ENCODE data around the gene TRIM67.
"Not testable (repeated sequence)": the region's sequence is repeated elsewhere in the genome, so short reads cannot be mapped to it uniquely, and the experiment has no call there.

The TRIM67 gene

DNA sequence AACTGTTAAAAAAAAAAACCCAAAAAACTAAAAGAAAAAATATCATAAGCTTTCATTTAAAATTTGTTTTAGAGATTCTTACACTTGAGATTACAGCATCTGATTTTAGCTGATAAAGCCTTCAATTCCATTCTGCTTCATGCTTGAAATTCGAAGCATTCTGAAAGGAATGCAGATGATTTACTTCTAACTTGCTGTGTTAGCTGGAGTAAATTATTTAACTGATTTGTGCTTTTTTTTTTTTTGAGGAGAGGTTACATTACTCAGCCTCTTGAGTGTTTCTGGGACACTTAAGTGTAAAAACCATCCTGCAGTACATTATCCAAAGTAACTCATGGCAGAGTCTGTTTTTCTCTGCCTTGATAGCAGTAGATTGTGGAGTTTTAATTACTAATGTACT is 4.5 kb upstream of the TRIM67 start:
- TF ChIP-seq, protein P1, sequence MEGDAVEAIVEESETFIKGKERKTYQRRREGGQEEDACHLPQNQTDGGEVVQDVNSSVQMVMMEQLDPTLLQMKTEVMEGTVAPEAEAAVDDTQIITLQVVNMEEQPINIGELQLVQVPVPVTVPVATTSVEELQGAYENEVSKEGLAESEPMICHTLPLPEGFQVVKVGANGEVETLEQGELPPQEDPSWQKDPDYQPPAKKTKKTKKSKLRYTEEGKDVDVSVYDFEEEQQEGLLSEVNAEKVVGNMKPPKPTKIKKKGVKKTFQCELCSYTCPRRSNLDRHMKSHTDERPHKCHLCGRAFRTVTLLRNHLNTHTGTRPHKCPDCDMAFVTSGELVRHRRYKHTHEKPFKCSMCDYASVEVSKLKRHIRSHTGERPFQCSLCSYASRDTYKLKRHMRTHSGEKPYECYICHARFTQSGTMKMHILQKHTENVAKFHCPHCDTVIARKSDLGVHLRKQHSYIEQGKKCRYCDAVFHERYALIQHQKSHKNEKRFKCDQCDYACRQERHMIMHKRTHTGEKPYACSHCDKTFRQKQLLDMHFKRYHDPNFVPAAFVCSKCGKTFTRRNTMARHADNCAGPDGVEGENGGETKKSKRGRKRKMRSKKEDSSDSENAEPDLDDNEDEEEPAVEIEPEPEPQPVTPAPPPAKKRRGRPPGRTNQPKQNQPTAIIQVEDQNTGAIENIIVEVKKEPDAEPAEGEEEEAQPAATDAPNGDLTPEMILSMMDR (IDR thresholded peaks at IDR 0.05; ENCODE audit: low read length, missing control alignments), result no peak
- no peak for DNase-seq (ENCODE audit: low read depth)
- H3K4me3 ChIP-seq (replicated peaks; ENCODE audit: low read depth, low read length), result no peak overlapping the region

DNA sequence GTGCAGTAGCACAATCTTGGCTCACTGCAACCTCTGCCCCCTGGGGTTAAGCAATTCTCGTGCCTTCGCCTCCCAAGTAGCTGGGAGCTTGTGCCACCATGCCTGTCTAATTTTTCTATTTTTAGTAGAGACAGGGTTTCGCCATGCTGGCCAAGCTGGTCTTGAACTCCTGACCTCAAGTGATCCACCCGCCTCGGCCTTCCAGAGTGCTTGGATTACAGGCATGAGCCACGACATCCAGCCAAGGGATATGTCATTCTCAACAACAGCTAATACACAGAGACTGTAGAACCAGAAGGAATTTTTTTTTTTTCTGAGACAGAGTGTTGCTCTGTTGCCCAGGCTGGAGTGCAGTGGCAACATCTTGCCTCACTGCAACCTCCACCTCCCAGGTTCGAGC is 3.7 kb upstream of the TRIM67 start:
- not testable (repeated sequence) for DNase-seq (ENCODE audit: low read depth); H3K4me3 ChIP-seq (replicated peaks; ENCODE audit: low read depth, low read length)

DNA sequence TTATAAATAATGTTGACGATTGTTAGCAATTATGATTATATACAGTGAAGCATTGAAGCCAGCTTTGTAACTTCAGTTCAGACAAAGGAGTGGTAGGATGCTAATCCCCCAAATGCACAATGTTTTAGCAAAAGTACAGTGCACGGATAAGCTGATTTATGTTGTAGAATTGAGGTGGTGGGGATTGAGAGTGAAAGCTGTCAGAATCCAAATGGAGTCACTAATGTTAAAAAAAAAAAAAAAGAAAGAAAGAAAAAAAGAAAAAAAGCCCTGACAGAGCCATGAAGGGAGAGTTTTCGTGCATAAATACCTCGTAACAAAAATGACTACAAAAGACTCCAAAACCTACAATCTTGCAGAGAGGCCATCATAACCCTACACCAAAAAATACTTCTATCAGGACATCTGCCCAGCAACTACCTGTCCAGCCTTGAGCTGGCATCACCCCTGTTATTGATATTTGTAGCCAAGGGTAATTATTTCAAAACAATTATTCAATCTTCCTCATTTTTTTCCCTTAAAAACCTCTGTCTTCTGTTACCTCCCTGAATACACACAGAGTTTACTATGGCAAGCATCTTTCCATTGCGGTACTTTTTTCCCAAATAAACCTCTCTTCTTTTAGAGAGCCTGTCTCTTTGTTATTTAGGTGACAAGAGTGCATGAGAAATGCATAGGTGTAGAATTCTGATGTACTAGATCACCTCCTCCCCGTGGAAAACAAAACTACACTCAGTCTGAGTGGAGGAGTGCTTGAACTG is 2.5 kb upstream of the TRIM67 start:
- DNase-seq (ENCODE audit: low read depth), result no peak
- TF ChIP-seq, protein P1 (IDR thresholded peaks at IDR 0.05; ENCODE audit: low read length, missing control alignments), result no peak

DNA sequence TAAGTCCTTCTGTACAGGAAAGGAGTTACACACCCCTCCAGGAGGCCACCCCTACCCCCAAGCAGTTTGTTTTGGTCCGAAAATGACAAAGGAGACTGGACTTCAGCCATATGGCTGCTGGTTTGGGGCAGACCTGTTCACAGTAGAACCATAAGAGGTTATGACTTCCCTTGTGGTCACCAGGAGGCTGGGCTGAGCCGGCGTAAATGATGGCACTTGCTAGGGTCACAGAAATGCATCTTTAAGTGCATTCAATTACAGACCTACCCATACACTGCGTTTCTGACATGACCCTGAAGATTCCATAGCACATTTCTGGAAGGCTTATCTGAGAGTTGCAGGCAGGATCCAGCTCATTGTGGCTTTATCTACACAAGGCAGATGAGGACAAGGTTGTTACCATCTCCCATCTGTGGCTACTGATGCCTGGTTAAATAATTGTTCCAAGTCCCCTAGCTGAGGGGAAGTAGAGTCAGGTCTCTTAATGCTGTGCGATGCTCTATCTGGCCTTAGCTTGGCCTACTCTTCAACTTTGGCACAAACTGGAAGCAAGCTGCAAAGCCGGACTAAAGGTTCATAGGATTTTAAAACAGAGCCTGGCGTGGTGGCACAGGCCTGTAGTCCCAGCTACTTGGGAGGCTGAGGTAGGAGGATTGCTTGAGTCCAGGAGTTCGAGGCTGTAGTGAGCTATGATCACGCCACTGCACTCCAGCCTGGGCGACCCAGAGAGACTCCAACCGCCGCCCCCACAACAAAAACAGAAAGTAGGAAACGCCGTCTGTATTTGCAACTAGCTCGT is 1.7 kb upstream of the TRIM67 start:
- DNase-seq (ENCODE audit: low read depth), result no peak
- no peak overlapping the region for H3K4me3 ChIP-seq (replicated peaks; ENCODE audit: low read depth, low read length)
- TF ChIP-seq, protein P1 (IDR thresholded peaks at IDR 0.05; ENCODE audit: low read length, missing control alignments), result no peak

More for the DNA sequence above, 2.5 kb upstream of the TRIM67 start:
- no peak overlapping the region for H3K4me3 ChIP-seq (replicated peaks; ENCODE audit: low read depth, low read length)

DNA sequence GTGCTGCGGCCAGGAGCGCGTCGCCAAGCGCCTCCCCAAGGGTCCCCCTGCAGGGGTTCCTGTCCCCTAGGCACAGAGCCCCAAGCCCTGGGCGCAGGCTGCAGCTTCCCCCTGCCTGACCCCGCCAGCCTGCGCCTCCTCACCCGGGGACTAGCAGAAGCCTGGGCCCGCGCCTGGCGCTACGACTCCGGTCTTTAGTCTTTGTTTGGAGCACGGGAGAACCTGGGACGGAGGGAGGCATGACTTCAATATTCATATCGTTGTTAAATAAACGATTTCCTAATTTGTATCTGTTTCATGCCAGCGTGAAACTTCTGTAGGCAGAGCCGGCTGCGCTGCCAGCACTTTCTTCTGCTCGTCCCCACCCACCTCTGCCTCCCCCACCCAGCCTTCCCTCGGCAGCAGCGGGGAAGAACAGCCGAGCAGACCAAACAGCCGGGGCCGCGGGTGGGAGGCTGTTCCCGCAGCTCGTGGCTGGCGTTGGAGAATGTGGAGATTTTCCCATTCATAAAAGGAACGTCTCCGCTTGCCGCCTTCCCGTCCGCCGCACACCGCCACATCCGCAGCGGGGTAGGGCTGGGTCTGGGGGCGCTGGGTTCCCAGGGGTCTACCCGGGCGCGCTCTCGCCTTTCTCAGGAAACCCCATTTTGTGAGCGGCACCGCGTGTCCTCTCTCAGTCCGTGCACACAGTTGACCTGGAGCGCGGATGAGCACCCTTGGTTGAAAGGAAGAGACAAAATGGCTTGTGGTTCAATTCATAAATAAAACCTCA is 777 bp upstream of the TRIM67 start:
- TF ChIP-seq, protein P1 (IDR thresholded peaks at IDR 0.05; ENCODE audit: low read length, missing control alignments), result no peak
- H3K4me3 ChIP-seq (replicated peaks; ENCODE audit: low read depth, low read length), result no peak overlapping the region
- DNase-seq (ENCODE audit: low read depth), result no peak

DNA sequence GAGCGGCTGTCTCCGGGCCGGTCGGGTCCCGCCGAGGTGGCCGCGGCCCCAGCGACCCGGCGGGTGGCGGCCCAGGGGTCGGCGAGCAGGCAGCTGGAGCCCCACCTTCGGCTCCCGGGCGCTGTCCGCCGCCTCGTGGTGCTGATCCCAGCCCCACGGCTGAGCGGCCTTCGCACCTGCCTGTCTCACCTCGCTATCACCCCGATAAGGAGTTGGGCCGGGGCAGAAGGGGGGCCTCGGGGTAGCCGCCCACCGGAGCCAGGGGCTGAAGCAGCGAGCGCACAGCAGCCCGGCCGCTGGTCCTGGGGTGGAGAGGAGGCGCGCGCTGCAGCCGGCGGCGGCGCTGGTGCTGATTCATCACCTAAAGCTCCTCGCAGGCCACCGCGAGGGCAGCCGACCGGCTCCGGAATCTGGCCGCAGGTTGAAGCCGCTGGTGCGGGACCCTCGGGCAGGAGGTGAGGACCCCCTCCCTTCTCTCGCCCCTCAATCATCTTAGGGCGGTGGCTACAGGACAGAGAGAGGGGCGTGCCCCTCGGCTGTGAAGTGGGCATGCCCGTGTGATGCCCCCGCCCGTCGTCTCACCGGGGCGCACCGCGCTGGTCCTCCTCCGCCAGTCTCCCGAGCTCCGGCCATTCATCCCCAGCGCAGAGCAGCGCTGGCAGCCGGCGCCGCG is 575 bp downstream of the TRIM67 start:
- H3K4me3 ChIP-seq (replicated peaks; ENCODE audit: low read depth, low read length), result peak overlapping the region; percentile 10

More for the DNA sequence above, 575 bp downstream of the TRIM67 start:
- TF ChIP-seq, protein P1 (IDR thresholded peaks at IDR 0.05; ENCODE audit: low read length, missing control alignments), result no peak
- DNase-seq (ENCODE audit: low read depth), result peak; percentile 19

All from fibroblast of pulmonary artery (primary cell).